Brain microvascular endothelial cell (primary cell): Measurements from ENCODE around the gene TMC8.

Experiments used
- DNase-seq: peaks from one replicate; pipeline ENCODE4 v3.0.0-alpha.2; 2020
- H3K27ac ChIP-seq: fragments of 250-450 bp; sonication (Bioruptor Pico); 2 replicates; pipeline ENCODE4 v1.5.1; 2020; ENCODE audit warnings: mild to moderate bottlenecking, moderate library complexity
- H3K27me3 ChIP-seq: fragments of 250-450 bp; sonication (Bioruptor Pico); replicated peaks from 2 replicates; pipeline ENCODE4 v1.5.1; 2020; ENCODE audit warnings: mild to moderate bottlenecking
- H3K36me3 ChIP-seq: fragments of 250-450 bp; sonication (Bioruptor Pico); replicated peaks from 2 replicates; pipeline ENCODE4 v1.5.1; 2020; ENCODE audit warnings: mild to moderate bottlenecking
- H3K4me3 ChIP-seq: 2 replicates; pipeline ENCODE4 v1.5.1; 2011; ENCODE audit warnings: low read depth, mild to moderate bottlenecking, control low read depth, low read length, moderate library complexity
- in situ Hi-C: cut with HindIII; loops from 2 replicates; pipeline ENCODE4 v1.10.0; 2017; ENCODE audit warnings: low sequenced_read_pairs, low pct_ligation_motif_present
- TF ChIP-seq, protein P1 (sequence below): IDR thresholded peaks from 2 replicates; pipeline ENCODE4 v1.5.1; 2011; ENCODE audit warnings: low read depth, mild to moderate bottlenecking, moderate library complexity, low read length, control low read depth, inconsistent platforms; ENCODE audit errors: missing control alignments

The TMC8 gene

DNA sequence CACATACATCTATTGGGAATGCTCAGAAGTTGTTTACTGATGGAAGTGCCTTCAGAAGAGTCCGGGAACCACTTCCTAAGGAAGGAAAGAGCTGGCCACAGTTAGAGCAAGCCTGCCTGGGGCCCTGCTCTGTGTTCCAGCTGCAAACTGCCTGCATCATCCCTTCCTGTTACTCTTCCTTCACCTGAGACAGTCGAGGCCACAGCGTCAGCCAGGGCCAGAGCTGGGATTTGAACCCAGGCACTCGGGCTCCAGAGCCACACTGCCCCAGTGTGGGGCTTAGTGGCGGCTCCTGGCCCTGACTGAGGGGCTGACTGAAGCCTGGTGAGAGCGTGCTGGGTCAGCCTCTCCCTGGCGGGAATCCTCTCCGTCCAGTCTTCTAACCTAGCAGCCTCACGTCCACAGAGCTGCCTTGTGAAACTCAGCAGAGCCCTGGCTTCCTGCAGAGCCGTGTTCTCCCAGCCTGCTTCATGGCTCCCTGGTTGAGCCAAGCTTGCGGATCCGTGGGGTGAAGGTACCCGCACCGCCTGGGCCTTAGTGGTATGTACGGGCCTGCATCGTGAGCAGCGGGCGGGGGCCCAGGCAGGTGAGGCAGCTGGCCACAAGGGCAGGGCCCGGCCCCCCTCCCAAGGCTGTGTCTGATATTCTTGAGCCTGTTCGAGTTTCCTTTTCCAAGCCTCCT lies 11.0 kb downstream of the TMC8 start:
- TF ChIP-seq, protein P1, sequence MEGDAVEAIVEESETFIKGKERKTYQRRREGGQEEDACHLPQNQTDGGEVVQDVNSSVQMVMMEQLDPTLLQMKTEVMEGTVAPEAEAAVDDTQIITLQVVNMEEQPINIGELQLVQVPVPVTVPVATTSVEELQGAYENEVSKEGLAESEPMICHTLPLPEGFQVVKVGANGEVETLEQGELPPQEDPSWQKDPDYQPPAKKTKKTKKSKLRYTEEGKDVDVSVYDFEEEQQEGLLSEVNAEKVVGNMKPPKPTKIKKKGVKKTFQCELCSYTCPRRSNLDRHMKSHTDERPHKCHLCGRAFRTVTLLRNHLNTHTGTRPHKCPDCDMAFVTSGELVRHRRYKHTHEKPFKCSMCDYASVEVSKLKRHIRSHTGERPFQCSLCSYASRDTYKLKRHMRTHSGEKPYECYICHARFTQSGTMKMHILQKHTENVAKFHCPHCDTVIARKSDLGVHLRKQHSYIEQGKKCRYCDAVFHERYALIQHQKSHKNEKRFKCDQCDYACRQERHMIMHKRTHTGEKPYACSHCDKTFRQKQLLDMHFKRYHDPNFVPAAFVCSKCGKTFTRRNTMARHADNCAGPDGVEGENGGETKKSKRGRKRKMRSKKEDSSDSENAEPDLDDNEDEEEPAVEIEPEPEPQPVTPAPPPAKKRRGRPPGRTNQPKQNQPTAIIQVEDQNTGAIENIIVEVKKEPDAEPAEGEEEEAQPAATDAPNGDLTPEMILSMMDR: no peak
- Histone ChIP-seq H3K36me3 (no peaks in the 10 kb centered on the region), H3K4me3 (no peak overlapping the region), H3K27me3 (no peaks in the 10 kb centered on the region), H3K27ac (no peak overlapping the region)
- in situ Hi-C loops: no loop called here
- no peak for DNase-seq

DNA sequence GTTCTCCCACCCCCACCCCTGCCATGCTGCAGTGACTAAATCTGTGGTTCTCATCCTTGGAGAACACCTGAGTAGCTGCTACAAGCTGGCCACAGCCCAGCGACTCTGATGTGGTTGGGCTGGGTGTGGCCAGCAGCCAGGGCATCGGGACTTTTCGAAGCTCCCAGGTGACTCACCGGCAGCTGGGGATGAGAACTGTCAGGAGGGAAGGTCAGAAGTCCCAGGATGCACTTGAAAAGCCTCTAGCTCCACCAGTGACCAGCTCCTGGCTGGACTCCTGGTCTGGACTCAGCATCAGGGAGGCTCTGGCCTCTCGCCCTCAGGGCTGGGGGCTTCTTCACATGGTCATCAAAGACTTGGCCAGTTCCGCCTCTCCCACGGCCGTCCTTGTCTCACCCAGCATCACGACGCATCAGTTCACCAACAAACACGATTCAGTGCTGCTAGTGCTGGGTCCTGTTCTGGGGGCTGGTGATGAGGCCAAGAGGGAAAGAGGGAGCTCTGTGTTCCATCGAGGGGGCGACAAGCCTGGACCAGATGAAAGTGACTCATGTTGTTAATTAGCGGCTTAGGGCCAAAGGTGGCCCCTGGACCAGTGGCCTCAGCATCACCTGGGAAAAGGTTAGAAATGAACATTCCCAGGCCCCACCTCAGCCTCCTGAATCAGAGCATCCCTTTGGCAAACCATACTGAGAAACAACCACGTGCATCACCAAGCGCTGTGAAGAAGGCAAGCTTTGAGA lies 11.7 kb downstream of the TMC8 start:
- H3K27ac ChIP-seq: no peak overlapping the region
- DNase-seq: peak; percentile 13
- no peaks in the 10 kb centered on the region for H3K36me3 ChIP-seq
- no peak overlapping the region for H3K4me3 ChIP-seq
- TF ChIP-seq, protein P1: no peak
- no peaks in the 10 kb centered on the region for H3K27me3 ChIP-seq
- in situ Hi-C loops: no loop called here

DNA sequence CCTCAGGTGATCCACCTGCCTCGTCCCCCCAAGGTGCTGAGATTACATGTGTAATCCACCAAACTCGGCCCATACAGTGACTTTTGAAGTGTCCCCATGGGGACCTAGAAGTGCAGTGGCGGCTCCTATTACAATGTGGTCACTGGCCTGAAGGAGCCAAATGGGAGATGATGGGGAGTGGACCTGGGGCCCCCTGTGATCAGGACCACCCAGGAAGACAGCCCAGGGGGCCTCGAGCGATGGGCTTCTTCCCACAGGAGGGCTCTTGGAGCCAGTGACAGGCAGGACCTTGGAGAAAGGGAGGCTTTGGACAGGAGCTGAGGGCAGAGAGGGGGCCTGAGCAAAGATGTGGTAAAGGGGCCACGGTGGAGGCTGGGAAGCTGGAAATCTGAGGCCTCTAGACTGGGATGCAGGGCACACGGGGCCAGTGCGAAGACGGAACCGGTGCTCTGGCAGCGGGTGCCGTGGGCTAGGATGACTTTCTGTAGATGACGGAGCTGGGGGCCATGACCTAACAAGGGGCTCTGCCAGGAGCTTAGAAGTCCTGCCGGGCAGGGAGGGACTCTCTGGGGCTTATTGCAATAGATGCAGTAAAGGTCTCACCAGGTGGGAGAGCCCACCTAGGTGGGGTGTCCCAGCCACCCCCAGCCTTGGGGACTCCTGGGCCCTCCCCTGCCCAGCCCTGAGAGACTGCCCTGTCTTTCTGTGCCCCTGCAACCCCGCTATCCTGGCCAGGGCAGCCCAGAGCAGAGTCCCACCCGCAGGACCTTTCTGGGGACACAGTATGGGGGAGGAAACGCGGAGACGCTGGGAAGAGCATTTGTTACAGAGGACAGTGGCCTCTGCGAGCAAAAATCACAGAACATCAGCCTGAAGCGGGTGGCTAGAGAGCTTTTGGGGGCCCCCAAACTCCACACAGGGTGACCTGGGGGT lies 12.9 kb downstream of the TMC8 start:
- in situ Hi-C loops: no loop called here
- DNase-seq: no peak
- TF ChIP-seq, protein P1: no peak
- no peaks in the 10 kb centered on the region for H3K36me3 ChIP-seq
- no peaks in the 10 kb centered on the region for H3K27me3 ChIP-seq
- no peak overlapping the region for H3K27ac ChIP-seq
- no peak overlapping the region for H3K4me3 ChIP-seq

DNA sequence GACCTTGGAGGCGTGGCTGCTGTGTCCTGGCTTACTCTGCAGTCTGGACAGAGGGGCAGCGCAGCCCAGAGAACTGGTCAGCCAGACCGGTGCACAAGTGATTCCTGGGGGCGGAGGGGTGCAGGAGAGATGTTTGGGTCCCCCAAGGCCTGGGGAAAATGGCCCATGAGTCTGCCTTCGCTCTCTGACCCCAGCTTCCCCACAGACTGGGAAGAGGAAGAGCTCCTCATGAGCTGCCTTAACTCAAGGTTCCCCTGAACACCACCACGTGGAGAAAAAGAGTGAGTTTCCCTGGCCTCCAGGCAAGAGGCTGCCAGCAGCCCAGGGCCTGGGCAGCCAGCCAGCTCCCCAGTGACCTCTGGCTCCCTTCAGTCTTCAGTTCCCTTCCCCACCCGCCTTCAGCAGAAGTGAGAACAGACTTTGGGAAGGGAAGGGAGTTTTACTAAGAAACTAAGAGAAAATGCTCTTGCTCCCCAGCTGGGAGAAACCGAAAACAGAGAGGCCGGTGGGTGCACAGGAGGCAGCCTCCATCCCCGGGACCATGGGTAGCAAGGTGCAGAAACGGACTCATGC lies 13.7 kb downstream of the TMC8 start:
- DNase-seq: peak; percentile 45
- no peaks in the 10 kb centered on the region for H3K27me3 ChIP-seq
- H3K36me3 ChIP-seq: no peaks in the 10 kb centered on the region
- H3K4me3 ChIP-seq: no peak overlapping the region
- TF ChIP-seq, protein P1: peak; percentile 21
- no peak overlapping the region for H3K27ac ChIP-seq
- in situ Hi-C loops: no loop called here

DNA sequence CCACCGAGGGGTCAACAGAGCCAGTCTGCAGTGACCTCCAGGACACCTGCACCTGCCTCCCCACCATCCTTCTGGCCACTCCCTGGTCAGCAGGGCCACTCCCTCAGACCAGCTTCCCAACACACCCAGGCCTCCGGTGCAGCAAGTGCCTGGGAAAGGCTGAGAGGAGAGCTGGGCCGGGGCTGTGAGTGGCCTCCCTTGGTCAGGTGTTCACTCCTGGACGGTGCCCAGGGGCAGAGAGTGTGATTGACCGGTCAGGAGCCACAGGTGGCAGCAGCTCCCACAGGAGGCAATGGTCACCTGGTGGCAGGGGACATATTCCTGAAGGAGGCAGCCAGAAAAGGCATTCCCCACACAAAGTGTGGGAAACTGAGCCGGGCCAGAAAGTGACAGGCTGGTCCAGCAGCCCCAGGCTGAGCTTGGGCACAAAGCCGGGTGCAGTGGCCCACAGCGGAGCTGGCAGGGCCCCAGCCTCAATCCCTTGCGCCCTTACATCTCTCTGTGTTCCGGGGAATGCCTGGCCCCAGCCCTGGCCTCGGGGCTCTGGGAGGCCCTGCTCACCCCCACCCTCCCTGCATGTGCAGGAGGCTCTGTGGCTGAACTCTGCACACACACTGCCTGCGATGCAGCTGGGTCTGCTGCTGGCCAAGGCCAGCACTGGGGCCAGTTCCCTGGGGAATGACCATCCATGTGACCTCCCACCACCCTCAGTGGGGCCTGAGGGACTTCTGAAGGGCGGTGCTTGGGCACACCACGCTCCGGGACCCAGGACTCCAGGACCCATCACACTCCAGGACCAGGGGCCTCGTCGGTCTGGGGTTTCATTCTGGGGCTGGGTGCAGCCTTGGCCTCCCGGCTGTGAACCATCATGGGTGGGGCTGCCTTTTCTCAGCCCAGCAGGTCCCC lies 14.4 kb downstream of the TMC8 start:
- no peaks in the 10 kb centered on the region for H3K36me3 ChIP-seq
- no peak for DNase-seq
- in situ Hi-C loops: no loop called here
- H3K4me3 ChIP-seq: no peak overlapping the region
- no peak overlapping the region for H3K27ac ChIP-seq
- TF ChIP-seq, protein P1: no peak
- no peaks in the 10 kb centered on the region for H3K27me3 ChIP-seq
